Liver (tissue), 9 donors: ENCODE data around the gene PRKACA. TPM values are rescaled to one million over a fixed set of nuclear protein-coding genes. Genes with fewer than 3 reads are reported as not detected.

Experiments
- DNase-seq: peaks from one replicate; pipeline ENCODE4 v3.0.0-alpha.2; 2017; ENCODE audit warnings: low spot score
- H3K27ac ChIP-seq, 2 donors: one replicate each; pipeline ENCODE4 v1.7.0; 2013; ENCODE audit warnings: inconsistent platforms in 2 of 2, low read length in 2 of 2, control low read depth in 1 of 2, low read depth in 1 of 2, mild to moderate bottlenecking in 1 of 2
- H3K27me3 ChIP-seq, 4 donors: one replicate each; pipeline versions ENCODE4 v1.6.1 to v1.7.0; 2013; ENCODE audit warnings: low read length in 3 of 4, inconsistent platforms in 1 of 4, mild to moderate bottlenecking in 1 of 4, moderate library complexity in 1 of 4; ENCODE audit not compliant: control insufficient read depth in 4 of 4, insufficient read depth in 4 of 4
- H3K36me3 ChIP-seq, 4 donors: one replicate each; pipeline versions ENCODE4 v1.6.1 to v1.7.0; 2013; ENCODE audit warnings: low read length in 3 of 4, mild to moderate bottlenecking in 3 of 4, low read depth in 1 of 4, moderate library complexity in 1 of 4; ENCODE audit not compliant: control insufficient read depth in 4 of 4, insufficient read depth in 3 of 4
- H3K4me1 ChIP-seq, 4 donors: one replicate each; pipeline versions ENCODE4 v1.6.1 to v1.7.0; 2013; ENCODE audit warnings: low read length in 3 of 4, mild to moderate bottlenecking in 3 of 4, moderate library complexity in 1 of 4; ENCODE audit not compliant: control insufficient read depth in 4 of 4, insufficient read depth in 4 of 4
- H3K4me3 ChIP-seq, 3 donors: one replicate each; pipeline versions ENCODE4 v1.6.1 to v1.7.0; 2013; ENCODE audit warnings: low read length in 3 of 3, control low read depth in 1 of 3, low read depth in 1 of 3, mild to moderate bottlenecking in 1 of 3
- H3K9ac ChIP-seq, 2 donors: one replicate each; pipeline ENCODE4 v1.7.0; 2013; ENCODE audit warnings: low read length in 2 of 2, mild to moderate bottlenecking in 2 of 2, moderate library complexity in 2 of 2, control low read depth in 1 of 2, low read depth in 1 of 2
- H3K9me3 ChIP-seq, 4 donors: one replicate each; pipeline versions ENCODE4 v1.6.1 to v1.7.0; 2013; ENCODE audit warnings: low read length in 3 of 4; ENCODE audit not compliant: control insufficient read depth in 4 of 4
- EGR1 ChIP-seq, 2 donors: IDR thresholded peaks; 2 replicates each; pipeline ENCODE4 v1.6.1; 2016 to 2018; ENCODE audit warnings: antibody characterized with exemption in 2 of 2, low read depth in 2 of 2
- FOXA2 ChIP-seq: IDR thresholded peaks from 2 replicates; pipeline ENCODE4 v1.6.1; 2016; ENCODE audit warnings: antibody characterized with exemption
- GABPA ChIP-seq, 2 donors: IDR thresholded peaks in 1 of 2; conservative IDR thresholded peaks in 1 of 2; 2 replicates each; pipeline ENCODE4 v1.6.1; 2016; ENCODE audit warnings: antibody characterized with exemption in 2 of 2, mild to moderate bottlenecking in 1 of 2, moderate library complexity in 1 of 2
- HNF4A ChIP-seq, 2 donors: conservative IDR thresholded peaks; 2 replicates each; pipeline ENCODE4 v1.6.1; 2016; ENCODE audit warnings: antibody characterized with exemption in 2 of 2, mild to moderate bottlenecking in 2 of 2
- HNF4G ChIP-seq: IDR thresholded peaks from 2 replicates; pipeline ENCODE4 v1.6.1; 2016; ENCODE audit warnings: antibody characterized with exemption
- JUND ChIP-seq, 2 donors: IDR thresholded peaks; 2 replicates each; pipeline ENCODE4 v1.6.1; 2016; ENCODE audit warnings: antibody characterized with exemption in 2 of 2
- NR2F2 ChIP-seq: IDR thresholded peaks from 2 replicates; pipeline ENCODE4 v1.6.1; 2016; ENCODE audit warnings: antibody characterized with exemption
- RAD21 ChIP-seq, 2 donors: IDR thresholded peaks; 2 replicates each; pipeline ENCODE4 v1.6.1; 2016; ENCODE audit warnings: antibody characterized with exemption in 2 of 2, mild to moderate bottlenecking in 2 of 2
- RXRA ChIP-seq, 2 donors: IDR thresholded peaks; 2 replicates each; pipeline ENCODE4 v1.6.1; 2017 to 2018; ENCODE audit warnings: antibody characterized with exemption in 2 of 2, mild to moderate bottlenecking in 1 of 2
- SP1 ChIP-seq: IDR thresholded peaks from 2 replicates; pipeline ENCODE4 v1.6.1; 2018; ENCODE audit warnings: antibody characterized with exemption, mild to moderate bottlenecking
- YY1 ChIP-seq: IDR thresholded peaks from 2 replicates; pipeline ENCODE4 v1.6.1; 2016; ENCODE audit warnings: antibody characterized with exemption, mild to moderate bottlenecking
- WGBS: extraction: QIAGEN DNeasy Blood & Tissue Kit; methylation state at CpG from one replicate; pipeline ENCODE4 v1.1.7; 2013; 5-methylcytosine and 5-hydroxymethylcytosine counted together
- polyA plus RNA-seq, 2 donors: library from polyadenylated mRNA; stranded (reverse) in 1 of 2; unstranded in 1 of 2; fragments of 200-250 nt in 1 of 2; fragments of >200 nt in 1 of 2; fragmentation: Nextera tagmentation in 1 of 2; extraction: Ambion mirVana in 1 of 2; gene quantifications; one replicate each; pipeline versions ENCODE4 v1.2.1 to v1.2.3, GENCODE V29; 2013 to 2015
- total RNA-seq, 2 donors: library from RNA; depleted of rRNA; stranded (reverse); fragments of >200 nt; gene quantifications; one replicate each; pipeline ENCODE4 v1.2.3, GENCODE V29; 2014
- TF ChIP-seq, protein P1 (sequence below): IDR thresholded peaks from 2 replicates; pipeline ENCODE4 v1.6.1; 2016; ENCODE audit warnings: antibody characterized with exemption, mild to moderate bottlenecking
- TF ChIP-seq, protein P2 (sequence below): fragments of 150-350 bp; IDR thresholded peaks from 2 replicates; pipeline ENCODE4 v1.5.1; 2017; ENCODE audit warnings: improper control_type of control experiment, low read depth, low read length; ENCODE audit not compliant: missing input control
- TF ChIP-seq, protein P3 (sequence below): IDR thresholded peaks from 2 replicates; pipeline ENCODE4 v1.6.1; 2016; ENCODE audit warnings: antibody characterized with exemption
- TF ChIP-seq, protein P4 (sequence below): IDR thresholded peaks from 2 replicates; pipeline ENCODE4 v1.6.1; 2016; ENCODE audit warnings: antibody characterized with exemption
- donor health status: healthy.
- donor health status: healthy.
- donor health status: healthy.
- donor health status: healthy.
- donor health status: healthy.

Gene PRKACA
- total and polyA plus RNA-seq, 4 donors = 15.5 to 72.4 (median 40.2) TPM

DNA sequence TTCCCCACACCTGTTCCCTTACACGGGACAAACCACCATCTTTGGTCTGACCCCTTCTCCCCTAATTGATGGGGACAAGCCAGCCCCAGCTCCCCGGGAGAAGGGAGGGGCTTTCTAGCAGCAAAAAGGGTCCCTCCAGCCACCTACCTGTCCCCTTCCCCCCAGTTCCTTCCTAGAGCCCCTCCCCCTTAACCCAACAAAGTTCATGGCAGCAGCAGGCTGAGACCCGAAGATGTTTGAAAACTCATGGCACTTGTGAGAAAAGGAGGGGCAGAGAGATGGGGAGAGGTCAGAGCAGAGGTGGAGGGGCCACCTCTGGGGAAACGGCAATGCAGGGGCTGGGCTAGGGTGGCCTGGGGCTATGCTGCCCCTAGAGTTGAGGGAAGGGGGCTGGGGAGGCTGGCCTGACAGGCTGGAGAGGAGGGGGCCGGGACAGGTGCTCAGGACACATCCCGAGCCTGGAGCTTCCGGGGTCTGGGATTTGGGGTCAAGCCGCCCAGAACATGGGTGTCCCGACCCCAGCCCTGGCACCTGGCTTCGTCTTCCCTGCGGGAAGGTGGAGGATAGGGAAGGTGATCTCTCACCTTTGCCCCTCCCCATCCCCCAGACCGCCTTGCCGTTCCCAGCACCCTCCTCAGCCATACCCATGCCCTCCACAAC lies 31.3 kb upstream of the PRKACA start:
- Histone ChIP-seq H3K9me3 (no peaks in the 10 kb centered on the region), H3K36me3 (no peaks in the 10 kb centered on the region), H3K27ac (peak overlapping the region in 1 of 2 donors; percentile 53), H3K4me3 (no peak overlapping the region), H3K4me1 (peaks cover 0 to 2% (median 0%) of the 10 kb centered on the region in 4 donors), H3K27me3 (no peaks in the 10 kb centered on the region), H3K9ac (no peak overlapping the region)
- no peak for DNase-seq
- WGBS = 80% methylated on average over 13 of the region's 13 CpGs
- TF ChIP-seq RAD21 (IDR thresholded peaks at IDR 0.05) (no peak), FOXA2 (no peak), EGR1 (IDR thresholded peaks at IDR 0.05; ENCODE audit: low read depth in 2 of 2) (no peak), JUND (IDR thresholded peaks at IDR 0.05) (no peak), SP1 (no peak)
- TF ChIP-seq, protein P1, sequence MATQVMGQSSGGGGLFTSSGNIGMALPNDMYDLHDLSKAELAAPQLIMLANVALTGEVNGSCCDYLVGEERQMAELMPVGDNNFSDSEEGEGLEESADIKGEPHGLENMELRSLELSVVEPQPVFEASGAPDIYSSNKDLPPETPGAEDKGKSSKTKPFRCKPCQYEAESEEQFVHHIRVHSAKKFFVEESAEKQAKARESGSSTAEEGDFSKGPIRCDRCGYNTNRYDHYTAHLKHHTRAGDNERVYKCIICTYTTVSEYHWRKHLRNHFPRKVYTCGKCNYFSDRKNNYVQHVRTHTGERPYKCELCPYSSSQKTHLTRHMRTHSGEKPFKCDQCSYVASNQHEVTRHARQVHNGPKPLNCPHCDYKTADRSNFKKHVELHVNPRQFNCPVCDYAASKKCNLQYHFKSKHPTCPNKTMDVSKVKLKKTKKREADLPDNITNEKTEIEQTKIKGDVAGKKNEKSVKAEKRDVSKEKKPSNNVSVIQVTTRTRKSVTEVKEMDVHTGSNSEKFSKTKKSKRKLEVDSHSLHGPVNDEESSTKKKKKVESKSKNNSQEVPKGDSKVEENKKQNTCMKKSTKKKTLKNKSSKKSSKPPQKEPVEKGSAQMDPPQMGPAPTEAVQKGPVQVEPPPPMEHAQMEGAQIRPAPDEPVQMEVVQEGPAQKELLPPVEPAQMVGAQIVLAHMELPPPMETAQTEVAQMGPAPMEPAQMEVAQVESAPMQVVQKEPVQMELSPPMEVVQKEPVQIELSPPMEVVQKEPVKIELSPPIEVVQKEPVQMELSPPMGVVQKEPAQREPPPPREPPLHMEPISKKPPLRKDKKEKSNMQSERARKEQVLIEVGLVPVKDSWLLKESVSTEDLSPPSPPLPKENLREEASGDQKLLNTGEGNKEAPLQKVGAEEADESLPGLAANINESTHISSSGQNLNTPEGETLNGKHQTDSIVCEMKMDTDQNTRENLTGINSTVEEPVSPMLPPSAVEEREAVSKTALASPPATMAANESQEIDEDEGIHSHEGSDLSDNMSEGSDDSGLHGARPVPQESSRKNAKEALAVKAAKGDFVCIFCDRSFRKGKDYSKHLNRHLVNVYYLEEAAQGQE = no peak
- TF ChIP-seq, protein P2, sequence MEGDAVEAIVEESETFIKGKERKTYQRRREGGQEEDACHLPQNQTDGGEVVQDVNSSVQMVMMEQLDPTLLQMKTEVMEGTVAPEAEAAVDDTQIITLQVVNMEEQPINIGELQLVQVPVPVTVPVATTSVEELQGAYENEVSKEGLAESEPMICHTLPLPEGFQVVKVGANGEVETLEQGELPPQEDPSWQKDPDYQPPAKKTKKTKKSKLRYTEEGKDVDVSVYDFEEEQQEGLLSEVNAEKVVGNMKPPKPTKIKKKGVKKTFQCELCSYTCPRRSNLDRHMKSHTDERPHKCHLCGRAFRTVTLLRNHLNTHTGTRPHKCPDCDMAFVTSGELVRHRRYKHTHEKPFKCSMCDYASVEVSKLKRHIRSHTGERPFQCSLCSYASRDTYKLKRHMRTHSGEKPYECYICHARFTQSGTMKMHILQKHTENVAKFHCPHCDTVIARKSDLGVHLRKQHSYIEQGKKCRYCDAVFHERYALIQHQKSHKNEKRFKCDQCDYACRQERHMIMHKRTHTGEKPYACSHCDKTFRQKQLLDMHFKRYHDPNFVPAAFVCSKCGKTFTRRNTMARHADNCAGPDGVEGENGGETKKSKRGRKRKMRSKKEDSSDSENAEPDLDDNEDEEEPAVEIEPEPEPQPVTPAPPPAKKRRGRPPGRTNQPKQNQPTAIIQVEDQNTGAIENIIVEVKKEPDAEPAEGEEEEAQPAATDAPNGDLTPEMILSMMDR = no peak

DNA sequence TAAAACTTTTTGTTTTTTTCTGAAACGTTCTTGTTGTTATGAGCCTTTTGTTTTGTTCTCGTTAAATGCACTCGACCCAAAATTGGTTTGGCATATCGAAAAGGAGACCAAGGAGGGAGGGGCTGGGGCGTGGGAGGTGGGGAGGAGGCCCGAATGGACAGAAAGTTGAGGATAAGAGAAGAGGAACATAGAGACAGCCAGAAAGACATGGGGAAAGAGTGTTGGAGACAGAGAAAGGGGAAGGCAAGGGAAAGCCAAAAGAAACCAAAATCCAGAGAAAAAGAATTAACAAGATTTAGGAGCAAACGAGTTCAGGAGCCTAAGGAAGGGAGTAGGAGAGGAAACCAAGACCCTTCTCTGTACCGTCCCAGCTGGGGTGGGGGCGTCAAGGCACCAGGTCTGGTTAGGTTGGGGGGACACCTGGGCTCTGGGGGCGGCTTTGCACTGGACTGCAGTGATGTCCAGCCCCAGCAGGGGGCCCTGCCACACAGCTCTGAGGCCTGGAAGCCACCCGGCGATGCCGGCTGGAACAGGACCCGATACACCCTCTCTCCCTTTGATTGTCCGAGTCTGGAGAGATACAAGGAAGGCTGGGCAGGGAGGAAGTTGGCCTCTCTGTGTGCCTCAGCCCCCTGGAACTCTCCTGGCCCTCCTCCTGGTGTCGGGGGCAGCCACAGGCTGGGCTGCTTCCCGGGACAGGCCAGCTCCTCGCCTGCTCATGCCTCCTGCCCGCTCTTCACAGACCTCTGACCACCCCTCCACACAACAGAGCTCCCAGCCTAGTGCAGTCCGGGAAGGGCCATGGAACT lies 30.4 kb upstream of the PRKACA start:
- H3K4me3 ChIP-seq = no peak overlapping the region

More for the DNA sequence above, 30.4 kb upstream of the PRKACA start:
- Histone ChIP-seq H3K36me3 (no peaks in the 10 kb centered on the region), H3K27ac (no peak overlapping the region), H3K27me3 (no peaks in the 10 kb centered on the region), H3K4me1 (peaks cover 0 to 2% (median 0%) of the 10 kb centered on the region in 4 donors), H3K9me3 (no peaks in the 10 kb centered on the region), H3K9ac (no peak overlapping the region)
- WGBS = 52% methylated on average over 20 of the region's 20 CpGs
- DNase-seq = peak; percentile 59
- no peak for TF ChIP-seq RXRA (IDR thresholded peaks at IDR 0.05)
- no peak for TF ChIP-seq GABPA (IDR thresholded peaks at IDR 0.05 in 1 of 2, conservative IDR thresholded peaks at IDR 0.05 in 1 of 2)
- no peak for TF ChIP-seq YY1
- TF ChIP-seq RAD21 (IDR thresholded peaks at IDR 0.05) = peak; percentile 69 to 81
- no peak for TF ChIP-seq HNF4A (conservative IDR thresholded peaks at IDR 0.05)
- TF ChIP-seq SP1 = no peak
- TF ChIP-seq, protein P3, sequence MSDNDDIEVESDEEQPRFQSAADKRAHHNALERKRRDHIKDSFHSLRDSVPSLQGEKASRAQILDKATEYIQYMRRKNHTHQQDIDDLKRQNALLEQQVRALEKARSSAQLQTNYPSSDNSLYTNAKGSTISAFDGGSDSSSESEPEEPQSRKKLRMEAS = no peak
- TF ChIP-seq, protein P1 = no peak
- TF ChIP-seq HNF4G = no peak
- TF ChIP-seq FOXA2 = no peak
- TF ChIP-seq, protein P4, sequence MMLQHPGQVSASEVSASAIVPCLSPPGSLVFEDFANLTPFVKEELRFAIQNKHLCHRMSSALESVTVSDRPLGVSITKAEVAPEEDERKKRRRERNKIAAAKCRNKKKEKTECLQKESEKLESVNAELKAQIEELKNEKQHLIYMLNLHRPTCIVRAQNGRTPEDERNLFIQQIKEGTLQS = no peak
- TF ChIP-seq, protein P2 = peak; percentile 59
- TF ChIP-seq NR2F2 = no peak
